Measurements from ENCODE around the gene AGMO.

AGMO gene

DNA sequence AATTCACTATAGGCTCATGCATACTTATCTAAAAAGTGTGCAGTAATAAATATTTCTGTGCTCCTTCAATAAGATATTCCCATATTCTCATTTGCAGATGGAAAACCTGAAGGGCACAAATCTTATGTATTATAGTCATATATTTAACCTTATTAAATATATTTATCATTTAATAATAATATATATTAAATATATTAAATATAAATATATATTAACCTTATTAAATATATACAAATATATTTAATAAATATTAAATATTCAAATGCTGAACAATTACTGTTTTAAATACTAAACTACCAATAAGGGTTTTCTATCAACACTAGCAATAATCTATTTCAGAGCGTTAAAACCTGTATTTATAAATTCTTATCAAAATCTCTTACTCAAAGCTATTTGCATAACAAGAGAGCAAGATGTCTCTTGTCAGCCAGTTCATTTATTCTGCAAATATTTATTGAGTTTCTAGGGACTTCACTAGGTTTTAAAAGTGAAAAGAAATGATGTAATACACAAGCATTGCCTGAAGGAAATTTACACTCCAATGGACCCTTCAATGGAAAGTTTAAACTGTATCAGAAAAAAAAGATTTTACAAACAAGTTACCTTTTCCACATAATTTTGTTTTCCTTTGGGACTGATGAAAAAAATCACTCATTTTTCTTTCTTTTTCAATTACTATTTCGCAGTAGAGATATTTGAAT lies 159.2 kb downstream of the AGMO start:
- in situ Hi-C loops (cut with HindIII; ENCODE audit: low sequenced_read_pairs) = no loop called here

DNA sequence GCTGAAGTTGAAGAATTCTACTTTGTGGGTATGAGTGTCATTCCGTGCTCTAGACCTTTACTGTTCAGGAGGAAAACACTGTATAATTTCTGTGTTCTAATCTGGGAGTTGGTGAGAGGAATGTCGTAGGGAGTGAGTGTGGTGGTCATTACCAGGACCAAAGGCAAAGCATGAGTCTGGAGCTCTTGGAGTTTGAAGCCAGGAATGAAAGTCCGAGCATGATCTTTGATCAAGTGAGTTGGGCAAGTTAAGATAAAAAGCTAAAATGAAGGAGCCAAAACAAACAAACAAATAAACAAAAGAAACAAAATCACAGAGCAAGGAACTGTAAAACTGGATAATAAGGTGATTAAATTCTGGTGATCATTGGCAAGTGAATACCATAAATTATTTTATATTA lies 161.4 kb downstream of the AGMO start:
- in situ Hi-C loops (cut with HindIII; ENCODE audit: low sequenced_read_pairs) = no loop called here

DNA sequence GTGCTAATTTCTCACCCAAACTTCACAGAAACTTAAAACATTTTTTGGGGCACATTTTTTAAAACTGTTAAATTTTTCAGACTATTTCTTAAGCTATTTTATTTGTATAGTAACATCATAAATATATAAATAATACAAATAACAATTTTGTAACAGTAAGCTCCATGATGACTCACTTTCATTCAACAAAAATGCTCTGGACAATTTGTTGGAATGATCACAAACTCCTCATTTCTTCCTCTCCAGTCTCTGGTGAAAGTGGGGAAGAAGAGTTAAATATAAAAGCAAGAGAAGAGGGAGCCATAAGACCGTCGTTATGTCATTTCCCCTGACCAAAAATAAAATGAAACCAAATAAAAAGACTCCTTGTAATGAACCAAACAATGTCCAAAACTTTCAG lies 162.4 kb downstream of the AGMO start:
- in situ Hi-C loops (cut with HindIII; ENCODE audit: low sequenced_read_pairs) = no loop called here

DNA sequence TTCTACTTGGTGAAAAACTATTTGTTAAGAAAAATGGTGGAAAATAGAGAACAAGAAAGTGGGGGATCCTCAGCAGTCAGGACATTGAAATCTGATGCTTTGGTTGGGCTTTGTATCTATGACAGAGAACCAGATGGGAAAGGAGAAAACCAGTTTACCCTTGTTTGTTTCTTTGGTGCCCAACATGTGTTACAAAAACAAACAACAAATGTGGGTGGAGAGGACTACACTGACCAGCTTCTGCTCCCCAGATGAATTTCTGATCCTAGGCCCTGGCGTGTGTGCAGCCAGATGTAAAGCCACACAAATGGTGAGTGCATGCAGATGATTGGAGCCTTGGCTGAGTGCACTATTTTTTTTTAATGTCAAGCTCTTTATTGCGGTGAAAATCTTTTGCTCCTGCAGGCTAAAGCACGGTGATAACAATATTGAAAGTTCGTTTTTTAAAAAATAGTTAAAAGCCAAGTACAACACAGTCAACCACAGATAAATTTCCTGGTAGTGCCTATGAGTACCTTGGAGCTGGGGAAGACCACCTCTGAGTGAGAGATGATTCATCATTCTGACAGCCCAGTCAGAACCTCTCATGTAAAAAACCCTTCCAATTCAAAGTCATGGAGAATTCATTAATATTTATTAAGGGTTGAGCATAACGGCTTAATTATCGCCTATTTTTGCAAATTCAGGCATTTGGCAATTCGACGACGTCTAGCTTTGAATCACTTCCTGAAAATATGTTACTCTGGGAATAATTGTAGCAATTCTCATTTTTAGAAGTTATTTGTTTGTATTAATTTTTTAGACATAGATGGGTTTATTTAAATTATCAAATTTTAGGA lies 163.7 kb downstream of the AGMO start:
- in situ Hi-C loops (cut with HindIII; ENCODE audit: low sequenced_read_pairs) = no loop called here

DNA sequence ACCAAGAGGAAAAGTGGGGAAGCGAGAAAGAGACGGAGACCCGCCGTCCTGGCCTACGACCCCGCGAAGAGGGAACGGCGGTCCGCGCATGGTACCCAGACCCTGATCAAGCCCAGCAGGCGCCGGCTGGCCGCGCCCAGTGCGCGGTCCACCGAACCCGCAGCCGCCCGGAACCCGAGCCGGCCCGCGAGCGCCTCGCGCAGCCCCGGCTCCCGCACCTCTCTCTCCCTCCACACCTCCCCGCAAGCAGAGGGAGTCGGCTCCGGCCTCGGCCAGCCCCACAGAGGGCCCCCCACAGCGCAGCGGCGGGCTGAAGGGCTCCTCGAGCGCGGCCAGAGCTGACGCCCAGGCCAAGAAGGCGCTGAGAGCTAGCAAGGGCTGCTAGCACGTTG lies 164.7 kb downstream of the AGMO start:
- in situ Hi-C loops (cut with HindIII; ENCODE audit: low sequenced_read_pairs) = no loop called here

DNA sequence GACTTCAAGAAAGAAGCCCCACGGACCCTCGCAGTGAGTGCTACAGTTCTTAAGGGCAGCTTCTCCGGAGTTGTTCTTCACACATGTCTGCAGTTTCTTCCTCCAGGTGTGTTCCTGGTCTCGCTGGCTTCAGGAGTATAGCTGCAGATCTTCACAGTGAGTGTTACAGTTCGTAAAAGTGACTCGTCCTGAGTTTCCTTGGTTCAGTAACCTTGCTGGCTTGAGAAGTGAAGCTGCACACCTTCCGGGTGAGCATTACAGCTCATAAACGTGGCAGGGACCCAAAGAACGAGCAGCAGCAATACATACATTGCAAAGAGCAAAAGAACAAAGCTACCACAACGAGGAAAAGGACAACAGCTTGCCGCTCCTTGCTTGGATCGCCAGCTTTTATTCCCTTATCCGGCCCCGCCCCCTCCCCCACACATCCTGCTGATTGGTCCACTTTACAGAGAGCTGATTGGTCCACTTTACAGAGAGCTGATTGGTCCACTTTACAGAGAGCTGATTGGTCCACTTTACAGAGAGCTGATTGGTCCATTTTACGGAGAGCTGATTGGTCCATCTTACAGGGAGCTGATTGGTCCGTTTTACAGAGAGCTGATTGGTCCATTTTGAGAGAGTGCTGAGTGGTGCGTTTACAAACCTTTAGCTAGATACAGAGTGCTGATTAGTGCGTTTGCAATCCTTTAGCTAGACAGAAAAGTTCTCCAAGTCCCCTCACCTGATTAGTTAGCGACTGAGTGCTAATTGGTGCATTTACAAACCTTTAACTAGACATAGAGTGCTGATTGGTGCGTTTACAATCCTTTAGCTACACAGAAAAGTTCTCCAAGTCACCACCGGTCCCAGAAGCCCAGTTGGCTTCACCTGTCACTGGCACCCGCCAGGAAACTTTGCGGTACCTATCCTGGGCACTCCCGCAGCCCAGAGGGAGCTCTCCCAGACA lies 165.3 kb downstream of the AGMO start:
- in situ Hi-C loops (cut with HindIII; ENCODE audit: low sequenced_read_pairs) = no loop called here

DNA sequence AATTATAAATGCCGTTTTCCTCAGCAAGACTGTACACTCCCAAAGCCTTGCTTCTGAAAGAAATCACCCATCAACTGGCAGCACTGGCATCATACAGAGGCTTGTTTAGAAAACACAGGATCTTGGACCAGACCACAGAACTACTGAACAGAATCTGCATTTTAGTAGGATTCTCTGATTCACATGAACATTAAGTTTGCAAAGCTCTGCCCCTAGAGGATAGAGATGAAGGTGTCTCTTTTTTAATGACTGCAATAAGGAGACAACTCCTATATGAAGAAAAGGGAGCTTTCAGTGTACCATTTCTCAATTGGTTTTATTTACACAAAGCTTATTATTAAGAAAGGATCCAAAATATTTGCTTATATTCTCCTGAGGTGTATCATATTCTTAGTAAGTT lies 172.7 kb downstream of the AGMO start:
- in situ Hi-C loops (cut with HindIII; ENCODE audit: low sequenced_read_pairs) = no loop called here

DNA sequence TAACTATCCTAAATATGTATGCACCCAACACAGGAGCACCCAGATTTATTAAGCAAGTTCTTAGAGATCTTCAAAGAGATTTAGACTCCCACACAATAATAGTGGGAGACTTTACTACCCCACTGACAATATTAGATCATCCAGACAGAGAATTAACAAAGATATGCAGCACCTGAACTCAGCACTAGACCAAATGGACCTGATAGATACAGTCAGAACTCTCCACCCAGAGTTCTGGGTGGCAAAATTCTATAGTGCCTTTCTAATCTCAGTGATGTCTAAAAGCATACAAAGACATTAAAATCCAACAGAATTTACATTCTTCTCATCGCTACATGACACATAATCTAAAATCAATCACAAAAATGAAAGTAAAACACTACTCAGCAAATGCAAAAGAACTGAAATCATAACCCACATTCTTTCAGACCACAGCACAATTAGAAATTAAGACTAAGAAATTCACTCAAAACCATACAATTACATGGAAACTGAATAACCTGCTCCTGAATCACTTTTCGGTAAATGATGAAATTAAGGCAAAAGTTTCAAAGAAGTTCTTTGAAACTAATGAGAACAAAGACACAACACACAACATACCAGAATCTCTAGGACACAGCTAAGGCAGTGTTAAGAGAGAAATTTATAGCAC lies 183.2 kb downstream of the AGMO start:
- in situ Hi-C loops (cut with HindIII; ENCODE audit: low sequenced_read_pairs) = no loop called here

DNA sequence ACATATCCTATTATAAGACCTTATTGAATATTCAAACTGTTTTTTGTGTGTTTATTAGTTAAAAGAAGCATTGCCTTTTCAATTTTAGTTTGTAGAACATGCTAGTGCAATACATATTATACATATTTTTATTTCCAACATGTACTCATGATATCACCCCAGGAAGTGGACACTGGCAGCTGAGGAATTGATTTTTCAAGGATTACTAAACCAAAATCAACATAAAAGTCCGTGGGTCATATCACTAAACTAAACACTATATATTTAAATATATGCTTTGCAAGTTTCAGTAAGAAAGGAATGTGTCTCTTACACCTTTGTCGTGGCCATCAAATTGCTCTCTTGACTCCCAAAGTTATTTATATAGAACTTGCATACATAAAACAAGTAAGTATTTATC lies 185.2 kb downstream of the AGMO start:
- in situ Hi-C loops (cut with HindIII; ENCODE audit: low sequenced_read_pairs) = no loop called here

DNA sequence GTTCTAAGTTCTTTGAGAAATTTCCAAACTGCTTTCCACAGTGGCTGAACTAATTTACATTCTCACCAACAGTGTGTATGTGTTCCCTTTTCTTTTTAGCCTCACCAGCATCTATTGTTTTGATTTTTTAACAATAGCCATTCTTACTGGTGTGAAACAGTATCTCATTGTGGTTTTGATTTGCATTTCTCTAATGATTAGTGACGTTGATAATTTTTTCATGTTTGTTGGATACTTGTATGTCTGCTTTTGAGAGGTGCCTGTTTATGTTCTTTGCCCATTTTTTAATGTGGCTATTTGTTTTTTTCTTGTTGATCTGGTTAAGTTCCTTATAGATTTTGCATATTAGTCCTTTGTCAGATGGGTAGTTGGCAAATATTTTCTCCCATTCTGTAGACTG lies 191.4 kb downstream of the AGMO start:
- in situ Hi-C loops (cut with HindIII; ENCODE audit: low sequenced_read_pairs) = no loop called here

DNA sequence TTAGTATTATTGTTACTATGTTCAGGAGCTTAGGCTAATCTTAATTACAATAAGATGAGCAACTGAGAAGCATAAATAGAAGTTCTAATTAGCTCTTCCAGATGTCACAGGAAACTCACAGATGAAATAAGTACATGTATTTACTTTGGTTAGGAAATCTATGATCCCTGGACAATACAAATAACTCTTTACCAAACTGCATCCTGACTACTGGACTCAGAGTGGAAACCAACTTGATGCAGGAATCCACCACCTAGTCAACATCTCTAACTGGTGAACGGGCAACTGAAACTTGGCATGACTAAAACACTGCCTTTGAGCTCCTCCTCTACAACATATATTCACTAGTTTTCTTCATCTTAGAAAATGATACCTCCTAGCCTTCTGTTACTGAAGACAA lies 193.2 kb downstream of the AGMO start:
- in situ Hi-C loops (cut with HindIII; ENCODE audit: low sequenced_read_pairs) = no loop called here

DNA sequence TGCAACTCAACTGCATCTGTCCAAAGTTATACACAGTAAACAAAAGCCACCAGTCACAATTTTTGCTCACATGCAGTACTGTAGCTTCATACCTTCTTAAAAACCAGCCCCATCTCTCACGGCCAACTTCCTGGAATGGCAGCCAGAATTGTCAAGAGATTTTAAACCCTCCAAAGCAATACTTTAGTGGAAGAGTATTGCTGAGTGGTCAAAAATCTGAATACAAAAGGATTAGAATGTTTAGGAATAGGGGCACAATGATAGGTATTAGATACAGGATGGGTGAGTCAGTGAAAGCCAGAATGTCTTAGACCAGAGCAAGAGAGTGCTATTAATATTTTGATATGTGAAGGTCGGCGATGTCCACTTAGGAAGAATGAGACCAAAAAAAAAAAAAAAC lies 193.9 kb downstream of the AGMO start:
- in situ Hi-C loops (cut with HindIII; ENCODE audit: low sequenced_read_pairs) = no loop called here

DNA sequence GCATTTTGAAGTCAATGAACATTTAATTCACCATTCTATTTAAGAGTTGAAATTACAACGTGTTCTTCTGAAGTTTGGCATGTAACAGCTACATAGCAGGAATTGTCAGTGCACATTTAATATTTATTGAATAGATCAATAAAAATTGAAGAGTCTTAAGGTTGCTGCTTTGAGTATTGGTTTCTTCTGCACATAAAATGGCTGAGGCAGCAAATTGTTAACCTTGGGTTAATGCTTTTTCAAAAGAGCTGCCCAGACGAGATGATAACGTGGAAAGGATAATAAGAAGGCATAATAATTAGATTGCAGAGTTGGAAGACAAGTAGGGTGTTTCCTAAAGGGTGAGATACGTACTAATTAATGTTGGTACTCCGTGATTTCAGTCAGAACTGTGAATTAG lies 203.7 kb downstream of the AGMO start:
- in situ Hi-C loops (cut with HindIII; ENCODE audit: low sequenced_read_pairs) = no loop called here

DNA sequence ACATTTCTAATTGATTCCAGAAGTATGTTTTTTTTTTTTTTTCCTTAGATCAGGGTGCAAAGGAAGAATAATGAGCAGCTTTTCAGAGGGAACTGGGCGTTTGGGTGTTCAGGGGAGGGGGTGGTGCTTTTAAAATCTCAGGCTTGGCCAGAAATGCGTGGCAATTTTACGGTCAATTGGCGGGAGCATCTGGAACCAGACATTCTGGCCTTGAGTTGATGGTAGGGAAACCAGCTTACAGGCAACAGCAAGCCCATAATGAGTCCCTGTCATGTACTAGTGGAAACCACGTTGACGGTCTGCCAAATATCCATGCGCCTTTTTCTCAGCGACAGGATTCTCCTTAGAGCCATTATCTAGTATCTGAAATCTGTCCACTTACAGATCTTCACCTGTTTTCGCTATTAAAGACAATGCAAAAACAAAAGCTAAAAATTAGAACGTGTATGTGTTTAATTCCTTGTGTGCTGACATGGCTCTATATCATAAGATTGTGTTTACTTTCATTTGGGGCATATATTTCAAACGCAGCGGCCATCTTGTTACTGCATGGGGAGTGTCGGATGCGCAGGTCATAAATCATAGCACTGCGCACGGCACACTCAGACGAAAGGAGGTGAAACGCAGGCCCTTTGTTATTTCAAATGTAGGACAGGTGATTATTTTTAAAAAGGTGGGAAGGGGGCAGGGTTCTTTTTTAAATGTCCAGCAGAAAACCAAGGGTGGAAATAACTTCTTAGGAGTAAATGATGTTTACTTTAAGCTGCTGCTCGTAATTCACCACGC lies 209.2 kb downstream of the AGMO start:
- in situ Hi-C loops (cut with HindIII; ENCODE audit: low sequenced_read_pairs) = no loop called here

DNA sequence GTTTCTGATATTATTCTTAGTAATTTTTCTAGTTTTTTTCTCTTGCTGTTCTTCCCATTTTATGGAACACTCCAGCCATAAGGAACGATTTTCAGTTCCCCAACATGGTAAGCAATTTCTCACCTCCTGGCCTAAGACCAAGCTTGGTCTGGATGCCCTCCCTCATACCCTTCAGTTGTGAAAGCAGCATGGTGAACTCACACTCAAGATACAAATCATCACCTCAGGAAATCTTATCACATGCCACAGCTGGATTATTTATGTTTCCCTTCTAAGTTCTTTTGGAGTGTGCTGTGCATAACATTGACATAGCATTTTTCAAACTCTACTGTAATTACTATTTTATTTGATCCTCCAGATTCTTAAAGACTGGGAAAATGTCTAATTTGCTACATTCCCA lies 216.6 kb downstream of the AGMO start:
- in situ Hi-C loops (cut with HindIII; ENCODE audit: low sequenced_read_pairs) = loop anchor here (25.0 kb wide), 1 partner anchor 367 kb away; no protein-coding TSS in a partner anchor

DNA sequence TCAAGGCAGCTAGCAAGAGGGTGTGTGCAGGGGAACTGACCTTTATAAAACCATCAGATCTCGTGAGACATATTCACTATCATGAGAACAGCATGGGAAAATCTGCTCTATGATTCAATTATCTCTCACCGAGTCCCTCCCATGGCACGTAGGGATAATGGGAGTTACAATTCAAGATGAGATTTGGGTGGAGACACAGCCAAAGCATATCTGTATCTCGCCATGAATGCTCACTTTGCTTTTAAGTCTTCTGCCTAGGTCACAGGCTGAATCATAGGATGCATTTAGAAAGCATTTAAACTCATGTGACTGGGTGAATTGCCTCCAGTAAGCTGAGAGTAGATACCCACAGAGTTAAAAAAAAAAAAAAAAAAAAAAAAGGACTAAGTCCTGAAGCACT lies 220.0 kb downstream of the AGMO start:
- in situ Hi-C loops (cut with HindIII; ENCODE audit: low sequenced_read_pairs) = loop anchor here (25.0 kb wide), 1 partner anchor 370 kb away; no protein-coding TSS in a partner anchor

DNA sequence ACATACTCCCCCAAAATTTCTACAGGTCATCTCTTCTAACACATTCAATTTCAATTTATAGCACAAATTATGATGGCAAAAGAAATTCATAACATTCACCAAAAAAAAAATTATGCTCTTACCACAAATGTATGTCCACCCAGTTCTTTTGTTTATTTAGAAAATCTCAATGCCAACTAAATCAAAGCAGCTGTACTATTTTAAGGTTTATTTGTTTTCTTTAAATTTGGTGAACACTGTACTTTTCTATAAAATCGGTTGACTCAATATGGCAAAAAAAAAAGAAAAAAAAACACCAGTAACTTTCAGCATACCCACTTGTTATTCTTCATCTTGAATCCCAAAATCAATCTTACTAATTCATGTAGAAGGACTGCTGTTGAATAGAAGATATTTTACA lies 225.7 kb downstream of the AGMO start:
- in situ Hi-C loops (cut with HindIII; ENCODE audit: low sequenced_read_pairs) = loop anchor here (25.0 kb wide), 1 partner anchor 376 kb away; no protein-coding TSS in a partner anchor

DNA sequence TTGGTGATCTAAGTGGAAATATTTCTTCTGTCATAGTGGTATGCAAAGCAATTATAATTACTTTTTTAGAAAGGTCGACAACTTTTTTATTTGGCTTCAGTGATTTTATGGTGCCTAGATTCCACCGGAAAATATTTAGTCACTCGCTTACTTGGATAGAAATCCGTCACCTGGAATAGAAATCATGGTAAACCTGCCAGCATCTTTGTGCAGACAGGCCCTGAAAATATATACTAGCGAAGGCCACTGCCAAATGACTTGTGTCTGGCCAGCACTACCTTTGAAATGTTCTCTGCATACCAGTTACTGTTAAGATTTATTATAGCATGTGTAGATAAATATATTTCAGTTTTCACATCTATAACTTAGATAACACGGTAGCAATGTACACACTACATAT lies 226.4 kb downstream of the AGMO start:
- in situ Hi-C loops (cut with HindIII; ENCODE audit: low sequenced_read_pairs) = loop anchor here (25.0 kb wide), 1 partner anchor 377 kb away; no protein-coding TSS in a partner anchor

DNA sequence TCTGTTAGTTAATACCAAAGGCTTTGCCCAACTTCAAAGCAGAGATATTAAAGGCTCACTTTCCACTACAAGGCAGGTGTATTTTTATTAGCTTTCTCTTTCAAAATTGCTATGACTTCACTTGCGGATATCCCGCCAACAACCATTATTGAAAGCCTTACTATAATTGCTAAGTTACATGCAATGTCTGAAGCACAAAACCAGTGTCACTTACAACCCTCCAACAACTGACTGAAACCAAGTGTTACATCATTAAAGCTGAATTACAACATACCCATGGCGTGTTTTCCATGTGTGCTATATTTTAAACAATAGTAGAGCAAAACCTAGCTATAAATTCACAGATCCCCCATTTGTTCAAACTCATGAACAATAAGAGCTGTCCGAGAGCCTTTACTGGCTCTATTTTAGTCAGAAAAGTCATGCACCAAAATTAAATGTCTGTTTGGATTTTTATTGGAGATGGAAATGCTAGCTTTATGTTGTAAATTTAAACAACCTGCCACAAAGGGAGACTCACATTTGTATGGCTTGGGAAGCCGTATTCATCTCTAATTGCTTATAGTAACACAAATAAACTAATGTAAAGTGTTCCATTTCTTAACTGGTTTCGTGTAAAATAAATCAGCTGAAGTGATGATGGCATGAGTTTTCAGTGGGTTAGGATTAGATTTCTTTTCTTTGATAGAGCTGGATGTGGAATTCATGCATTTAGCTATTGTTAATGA lies 227.1 kb downstream of the AGMO start:
- in situ Hi-C loops (cut with HindIII; ENCODE audit: low sequenced_read_pairs) = loop anchor here (25.0 kb wide), 1 partner anchor 378 kb away; no protein-coding TSS in a partner anchor
